ENCODE measurements around the gene PFKFB3. TPM values are rescaled to one million over a fixed set of nuclear protein-coding genes. Genes with fewer than 3 reads are reported as not detected.

Gene PFKFB3
- total and polyA plus RNA-seq, 9 of the 15 experiments (the other 6 are each of a cell fraction or from before 2014, with no cell fraction given): 0.46 to 21.6 (median 7.8) TPM

DNA sequence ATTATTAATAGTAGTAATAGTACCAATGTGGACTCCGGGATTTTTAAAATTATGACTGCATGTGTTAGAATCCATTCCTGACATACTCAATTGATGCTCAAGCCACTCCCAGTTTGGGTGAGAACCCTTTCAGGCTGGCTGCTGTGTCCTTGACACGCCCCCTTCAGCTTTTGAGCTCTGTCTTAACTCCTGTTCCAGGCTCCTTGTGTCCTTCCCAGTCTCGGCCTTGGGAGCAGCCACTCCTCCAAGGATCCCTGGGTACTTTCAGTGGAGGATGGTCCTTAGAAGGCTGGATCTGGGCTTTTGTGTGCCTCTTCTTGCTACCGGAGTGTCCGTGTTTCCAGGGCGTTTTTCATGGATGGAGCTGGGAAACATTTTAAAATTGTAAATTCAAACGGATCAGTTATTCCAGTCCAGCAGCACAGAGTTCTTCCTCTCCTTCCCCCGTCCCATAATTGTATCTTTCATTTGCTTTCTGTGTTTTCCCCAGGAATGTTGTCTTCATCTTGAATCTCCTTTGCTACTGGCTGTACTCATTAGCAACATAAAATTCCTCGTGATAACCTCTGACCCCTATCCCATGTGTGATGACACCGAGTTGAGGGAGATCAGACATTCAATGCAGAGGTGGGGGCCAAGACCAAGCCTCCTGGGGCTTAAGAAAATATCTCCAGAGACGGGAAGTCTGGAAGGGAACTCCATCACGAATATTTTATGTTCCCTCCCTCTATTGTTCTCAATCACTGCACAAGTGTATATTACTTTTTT is 40.0 kb upstream of the PFKFB3 start (continued):
- TF ChIP-seq ZBTB40 (IDR thresholded peaks at IDR 0.05): 0 out of 2 replicates have a peak, but pooled peaks have one; percentile 39
- no peak for TF ChIP-seq ZBTB40 (CRISPR knock-in tag; IDR thresholded peaks at IDR 0.05)
- no peak for TF ChIP-seq NR3C1 (CRISPR knock-in tag; IDR thresholded peaks at IDR 0.05)
- TF ChIP-seq PRDM10 (IDR thresholded peaks at IDR 0.05; ENCODE audit: partially characterized antibody): peak; percentile 74
- no peak for TF ChIP-seq E2F8 (IDR thresholded peaks at IDR 0.05; ENCODE audit: low read depth, partially characterized antibody)
- peak; percentile 65; the same call in 1 of the 2 replicates for TF ChIP-seq NR2C1 (IDR thresholded peaks at IDR 0.05)
- peak; percentile 73 for TF ChIP-seq NR2C1 (tag; IDR thresholded peaks at IDR 0.05)
- TF ChIP-seq ZNF584 (CRISPR knock-in tag; IDR thresholded peaks at IDR 0.05; ENCODE audit: low read depth): 0 out of 2 replicates have a peak, but pooled peaks have one; percentile 2
- TF ChIP-seq NFRKB (IDR thresholded peaks at IDR 0.05; ENCODE audit: low read depth): no peak
- no peak for TF ChIP-seq DACH1 (IDR thresholded peaks at IDR 0.05; ENCODE audit: partially characterized antibody)
- no peak for TF ChIP-seq CEBPG (CRISPR knock-in tag; IDR thresholded peaks at IDR 0.05)
- no peak for TF ChIP-seq CEBPG (tag; conservative IDR thresholded peaks at IDR 0.05 in 1 of 2, IDR thresholded peaks at IDR 0.05 in 1 of 2)
